MCF 10A (cell line): Measurements from ENCODE around the gene FAS. TPM values are rescaled to one million over a fixed set of nuclear protein-coding genes. Genes with fewer than 3 reads are reported as not detected.

Source experiments
- BruUV-seq: library from RNA; stranded (reverse); fragments of 400-500 nt; replicated peaks from 2 replicates; lab custom pipeline; 2021; lab: Mats Ljungman, UMichigan
- CTCF ChIA-PET: fragments of 300-600 bp; sonication (Branson Sonifier 250); formaldehyde crosslinking; extraction: SDS; loops from one replicate; lab custom pipeline; 2021; ENCODE audit warnings: antibody characterized with exemption, inconsistent platforms; lab: Yijun Ruan, JAX
- POLR2A ChIA-PET: fragments of 300-600, 350-650 bp; sonication (Branson Sonifier 250); formaldehyde crosslinking; extraction: SDS; loops from one replicate; lab custom pipeline; 2020; ENCODE audit warnings: antibody characterized with exemption, inconsistent platforms; lab: Yijun Ruan, JAX
- DNase-seq: peaks from one replicate; pipeline ENCODE4 v3.0.0-alpha.2; 2018; ENCODE audit not compliant: unreplicated experiment
- H3K27ac Mint-ChIP-seq: one replicate; pipeline ENCODE4 v1.8.0; 2022; ENCODE audit warnings: mild to moderate bottlenecking, low read depth, mixed read lengths; ENCODE audit not compliant: unreplicated experiment
- H3K27me3 Mint-ChIP-seq: one replicate; pipeline ENCODE4 v1.8.0; 2022; ENCODE audit warnings: mixed read lengths; ENCODE audit not compliant: insufficient read depth, unreplicated experiment
- H3K36me3 Mint-ChIP-seq: one replicate; pipeline ENCODE4 v1.8.0; 2022; ENCODE audit warnings: mild to moderate bottlenecking, moderate library complexity, mixed read lengths; ENCODE audit not compliant: insufficient read depth, unreplicated experiment
- H3K4me1 Mint-ChIP-seq: one replicate; pipeline ENCODE4 v1.8.0; 2022; ENCODE audit warnings: mixed read lengths; ENCODE audit not compliant: insufficient read depth, unreplicated experiment
- H3K4me3 Mint-ChIP-seq: one replicate; pipeline ENCODE4 v1.8.0; 2022; ENCODE audit warnings: mild to moderate bottlenecking, moderate library complexity, mixed read lengths; ENCODE audit not compliant: unreplicated experiment
- H3K9me3 Mint-ChIP-seq: one replicate; pipeline ENCODE4 v1.8.0; 2022; ENCODE audit warnings: mixed read lengths; ENCODE audit not compliant: unreplicated experiment
- intact Hi-C: fragments of 100-400 bp; cut with micrococcal nuclease; formaldehyde crosslinking; loops from 2 replicates; pipeline ENCODE4 v1.14.1; 2022
- total RNA-seq: library from RNA; stranded (reverse); gene quantifications from 2 replicates; pipeline ENCODE4 v1.2.3, GENCODE V29; 2022
- TF ChIP-seq, protein P1 (sequence below): fragments of 200-600 bp; IDR thresholded peaks from one replicate; pipeline ENCODE4 v1.8.0; 2022; ENCODE audit warnings: antibody characterized with exemption, mild to moderate bottlenecking; ENCODE audit not compliant: unreplicated experiment

FAS gene
- total RNA-seq, 1 experiment from 2014 or later, result 60.2 TPM

DNA sequence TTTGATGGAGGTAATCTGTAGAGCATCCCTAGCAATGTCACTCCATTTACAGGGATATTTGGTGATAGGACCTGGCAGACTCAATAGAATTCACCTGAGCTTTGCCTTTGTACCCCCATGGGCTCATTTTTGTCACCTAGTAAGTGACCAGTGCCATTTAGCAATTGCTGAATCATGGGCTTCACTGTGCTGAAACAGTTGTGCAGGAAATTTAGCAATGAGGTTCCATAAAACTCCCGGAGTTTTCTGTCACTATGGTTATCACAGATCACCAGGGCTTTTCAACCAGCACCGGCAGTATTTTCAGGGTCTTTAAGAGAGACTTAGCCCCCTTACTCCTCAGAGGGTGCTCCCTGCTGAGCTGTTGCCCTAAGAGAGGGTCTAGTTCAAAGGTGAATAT is 40.2 kb downstream of the FAS start:
- H3K9me3 Mint-ChIP-seq, result no peaks in the 10 kb centered on the region
- peaks cover 11% of the 10 kb centered on the region for H3K36me3 Mint-ChIP-seq
- H3K27me3 Mint-ChIP-seq, result no peaks in the 10 kb centered on the region
- CTCF ChIA-PET, result interaction anchor here (0.7 to 4.6 kb wide), 16 partner anchors 9 to 208 kb away, joined by 3 to 121 read pairs (median 8); partner anchors contain the start of genes CH25H and FAS
- no TSS peak for BruUV-seq
- intact Hi-C loops, result loop anchor here (1.0 kb wide), 2 partner anchors 95 to 183 kb away; no protein-coding TSS in a partner anchor
- no peak overlapping the region for H3K4me3 Mint-ChIP-seq
- TF ChIP-seq, protein P1, sequence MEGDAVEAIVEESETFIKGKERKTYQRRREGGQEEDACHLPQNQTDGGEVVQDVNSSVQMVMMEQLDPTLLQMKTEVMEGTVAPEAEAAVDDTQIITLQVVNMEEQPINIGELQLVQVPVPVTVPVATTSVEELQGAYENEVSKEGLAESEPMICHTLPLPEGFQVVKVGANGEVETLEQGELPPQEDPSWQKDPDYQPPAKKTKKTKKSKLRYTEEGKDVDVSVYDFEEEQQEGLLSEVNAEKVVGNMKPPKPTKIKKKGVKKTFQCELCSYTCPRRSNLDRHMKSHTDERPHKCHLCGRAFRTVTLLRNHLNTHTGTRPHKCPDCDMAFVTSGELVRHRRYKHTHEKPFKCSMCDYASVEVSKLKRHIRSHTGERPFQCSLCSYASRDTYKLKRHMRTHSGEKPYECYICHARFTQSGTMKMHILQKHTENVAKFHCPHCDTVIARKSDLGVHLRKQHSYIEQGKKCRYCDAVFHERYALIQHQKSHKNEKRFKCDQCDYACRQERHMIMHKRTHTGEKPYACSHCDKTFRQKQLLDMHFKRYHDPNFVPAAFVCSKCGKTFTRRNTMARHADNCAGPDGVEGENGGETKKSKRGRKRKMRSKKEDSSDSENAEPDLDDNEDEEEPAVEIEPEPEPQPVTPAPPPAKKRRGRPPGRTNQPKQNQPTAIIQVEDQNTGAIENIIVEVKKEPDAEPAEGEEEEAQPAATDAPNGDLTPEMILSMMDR, result no peak
- peaks cover 30% of the 10 kb centered on the region for H3K4me1 Mint-ChIP-seq
- no peak overlapping the region for H3K27ac Mint-ChIP-seq
- no peak for DNase-seq
- POLR2A ChIA-PET, result interaction anchor here (0.7 to 2.8 kb wide), 7 partner anchors 11 to 221 kb away, joined by 3 to 19 read pairs (median 7); partner anchors contain the start of gene LIPA

DNA sequence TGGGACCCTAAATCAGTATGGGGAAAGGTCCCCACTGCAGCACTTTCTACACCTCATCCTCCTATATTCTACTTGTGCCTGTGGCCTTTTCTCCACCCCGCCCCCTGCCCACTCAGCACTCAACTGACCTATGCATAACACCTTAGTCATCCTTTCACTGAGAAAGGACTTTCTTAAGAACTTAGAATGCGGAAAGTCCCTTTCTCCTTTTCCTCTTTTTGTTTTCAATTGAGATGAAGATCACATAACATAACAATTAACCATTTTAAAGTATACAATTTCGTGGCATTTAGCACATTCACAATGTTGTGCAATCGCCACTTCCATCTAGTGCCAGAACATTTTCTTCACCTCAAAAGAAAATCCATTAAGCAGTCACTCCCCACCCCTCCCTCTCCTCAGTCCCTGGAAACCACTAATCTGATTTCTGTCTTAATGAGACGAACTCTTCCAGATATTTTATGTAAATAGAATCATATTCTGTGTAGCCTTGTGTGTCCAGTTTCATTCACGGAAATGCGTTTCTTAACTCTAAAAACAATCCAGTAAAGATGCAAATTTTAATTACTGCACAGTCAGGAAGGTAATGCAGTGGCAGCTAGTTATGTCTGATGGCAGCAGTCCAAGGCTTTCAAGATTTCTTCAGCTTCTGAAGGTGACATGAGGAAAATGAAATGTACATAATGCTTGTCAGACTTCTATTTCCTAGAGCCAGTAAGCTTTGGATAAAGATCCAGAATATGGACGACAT is 41.7 kb downstream of the FAS start:
- Mint-ChIP-seq H3K9me3 (no peaks in the 10 kb centered on the region), H3K36me3 (peaks cover 11% of the 10 kb centered on the region), H3K4me3 (peak overlapping the region; percentile 50), H3K27ac (peak overlapping the region; percentile 70), H3K4me1 (peaks cover 30% of the 10 kb centered on the region), H3K27me3 (no peaks in the 10 kb centered on the region)
- no TSS peak for BruUV-seq
- ChIA-PET POLR2A (interaction anchor here (0.7 to 2.6 kb wide), 7 partner anchors 10 to 182 kb away, joined by 3 to 15 read pairs (median 5); partner anchors contain the start of genes CH25H and FAS), CTCF (interaction anchor here (0.7 to 4.6 kb wide), 12 partner anchors 9 to 337 kb away, joined by 3 to 121 read pairs (median 4); partner anchors contain the start of genes CH25H and FAS)
- peak; percentile 89 for DNase-seq
- intact Hi-C loops, result no loop called here
- TF ChIP-seq, protein P1, result no peak

DNA sequence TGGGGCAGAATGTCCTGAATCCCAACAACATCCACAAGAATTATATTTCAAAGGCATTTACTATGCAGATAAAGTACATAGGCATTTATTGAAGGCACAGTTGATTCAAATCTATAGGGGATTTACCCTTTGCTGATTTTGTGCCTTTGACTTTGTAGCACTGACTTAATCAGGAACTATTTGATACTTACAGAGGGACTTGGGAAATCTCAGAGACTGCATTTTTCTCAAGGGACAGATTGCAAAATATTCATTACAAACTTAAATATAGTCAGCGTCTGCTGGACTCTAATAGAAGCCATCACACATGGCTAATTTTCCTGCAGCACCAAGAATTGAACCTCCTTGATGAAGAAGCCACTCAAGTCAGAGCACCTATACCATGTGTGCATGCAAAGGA is 44.9 kb downstream of the FAS start:
- intact Hi-C loops, result no loop called here
- Mint-ChIP-seq H3K36me3 (peaks cover 6% of the 10 kb centered on the region), H3K27me3 (no peaks in the 10 kb centered on the region), H3K9me3 (no peaks in the 10 kb centered on the region), H3K27ac (no peak overlapping the region), H3K4me3 (no peak overlapping the region), H3K4me1 (peaks cover 20% of the 10 kb centered on the region)
- BruUV-seq, result no TSS peak
- POLR2A ChIA-PET, result no interaction called here
- DNase-seq, result no peak
- CTCF ChIA-PET, result no interaction called here
- TF ChIP-seq, protein P1, result no peak

DNA sequence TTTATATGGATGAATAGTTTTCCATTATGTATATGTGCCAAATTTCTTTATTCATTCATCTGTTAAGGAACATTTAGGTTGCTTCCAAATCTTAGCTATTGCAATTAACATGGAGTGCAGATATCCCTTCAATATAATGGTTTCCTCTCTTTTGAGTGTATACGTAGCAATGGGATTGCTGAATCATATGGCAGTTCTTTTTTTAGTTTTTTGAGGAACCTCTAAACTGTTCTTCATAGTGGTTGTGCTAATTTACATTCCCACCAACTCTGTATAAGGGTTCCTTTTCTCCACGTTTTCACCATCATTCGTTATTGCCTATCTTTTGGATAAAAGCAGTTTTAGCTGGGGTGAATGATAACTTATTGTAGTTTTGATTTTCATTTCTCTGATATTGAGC is 46.5 kb downstream of the FAS start:
- TF ChIP-seq, protein P1, result no peak
- CTCF ChIA-PET, result interaction anchor here (0.8 to 1.5 kb wide), 3 partner anchors 17 to 182 kb away, joined by 3 to 5 read pairs (median 4); no protein-coding TSS in a partner anchor
- Mint-ChIP-seq H3K27ac (no peak overlapping the region), H3K36me3 (peaks cover 9% of the 10 kb centered on the region), H3K4me1 (peaks cover 15% of the 10 kb centered on the region), H3K27me3 (no peaks in the 10 kb centered on the region), H3K4me3 (no peak overlapping the region), H3K9me3 (no peaks in the 10 kb centered on the region)
- intact Hi-C loops, result no loop called here
- POLR2A ChIA-PET, result interaction anchor here (0.9 kb wide), 1 partner anchor 171 kb away, joined by 3 read pairs; no protein-coding TSS in a partner anchor
- no TSS peak for BruUV-seq
- no peak for DNase-seq
